Activated CD4-positive, alpha-beta memory T cell treated with anti-CD3 and anti-CD28 coated beads, Interleukin-2, amount 10 ng/mL, durations not matched to agents 7 days and 5 days (primary cell): ENCODE results near the gene TLX1. TPM values are rescaled to one million over a fixed set of nuclear protein-coding genes. Genes with fewer than 3 reads are reported as not detected.
A peak's percentile ranks its signal among the peaks of the same experiment; 100 is the strongest.

Experiments
- CTCF ChIA-PET: fragments of 350-600 bp; sonication (Branson Sonifier 250); formaldehyde crosslinking; loops from one replicate; lab custom pipeline; 2021; ENCODE audit warnings: antibody characterized with exemption, inconsistent platforms; lab: Charles Lee
- POLR2A ChIA-PET: fragments of 350-600 bp; sonication (Branson Sonifier 250); formaldehyde crosslinking; loops from one replicate; lab custom pipeline; 2021; ENCODE audit warnings: antibody characterized with exemption; lab: Charles Lee
- DNase-seq: peaks from one replicate; pipeline ENCODE4 v3.0.0-alpha.2; 2020
- H3K27ac Mint-ChIP-seq: one replicate; pipeline ENCODE4 v1.8.0; 2021; ENCODE audit warnings: mild to moderate bottlenecking, mixed read lengths
- H3K27me3 Mint-ChIP-seq: one replicate; pipeline ENCODE4 v1.8.0; 2021; ENCODE audit warnings: mixed read lengths
- H3K36me3 Mint-ChIP-seq: one replicate; pipeline ENCODE4 v1.8.0; 2021; ENCODE audit warnings: low read depth, mixed read lengths
- H3K4me1 Mint-ChIP-seq: one replicate; pipeline ENCODE4 v1.8.0; 2021; ENCODE audit warnings: mixed read lengths
- H3K4me3 Mint-ChIP-seq: one replicate; pipeline ENCODE4 v1.8.0; 2021; ENCODE audit warnings: mild to moderate bottlenecking, mixed read lengths
- H3K9me3 Mint-ChIP-seq: one replicate; pipeline ENCODE4 v1.8.0; 2021; ENCODE audit warnings: mixed read lengths
- total RNA-seq, 2 experiments: library from RNA; stranded (reverse); gene quantifications; one replicate each; pipeline ENCODE4 v1.2.3, GENCODE V29; 2021

TLX1 gene
- total RNA-seq, 2 experiments from 2014 or later: not detected

DNA sequence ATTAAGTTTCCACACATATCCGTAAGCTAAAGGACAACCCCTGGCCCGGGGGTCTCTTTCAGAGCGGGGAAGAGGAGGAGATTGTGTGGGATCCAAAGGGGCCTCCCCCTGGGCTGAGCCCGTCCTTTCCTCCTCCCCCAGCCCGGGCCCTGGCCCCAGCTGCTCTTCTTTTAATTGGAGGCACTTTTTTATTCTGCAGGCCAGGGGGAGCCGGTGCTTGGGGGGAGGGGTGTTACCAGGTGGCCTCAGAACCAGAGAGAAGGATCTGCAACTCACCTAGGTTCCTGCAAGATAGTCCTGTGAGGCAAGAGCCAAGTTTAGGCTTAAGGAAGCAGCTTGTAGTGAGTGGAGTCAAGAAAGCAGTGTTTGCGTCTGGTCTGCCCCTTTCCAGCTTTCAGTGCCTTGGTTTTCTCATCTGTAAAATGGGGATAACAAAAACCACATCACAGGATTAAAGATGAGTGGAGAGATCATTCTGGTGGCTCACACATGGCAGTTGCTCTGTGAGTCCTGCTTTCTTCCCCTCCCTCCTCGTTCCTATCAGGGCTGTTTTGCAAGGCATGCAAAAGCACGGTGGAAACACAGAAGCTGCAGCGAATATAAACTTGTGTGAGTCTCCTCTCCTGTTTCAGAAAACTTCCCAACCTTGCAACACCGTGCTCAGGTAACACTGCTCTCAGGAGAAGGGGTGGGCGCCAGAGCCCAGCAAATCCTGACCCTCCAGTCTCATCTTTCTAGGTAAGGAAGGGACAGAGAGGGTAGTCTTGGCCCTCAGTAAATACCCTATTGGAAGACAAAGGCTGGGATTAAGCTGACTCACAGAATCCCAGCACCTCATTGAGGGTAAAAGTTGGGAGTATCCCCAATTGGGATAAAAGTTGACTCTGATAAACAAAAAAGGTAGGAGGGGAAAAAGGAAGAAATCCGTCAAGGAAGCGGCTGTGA, 4.1 kb upstream of the TLX1 start:
- ChIA-PET CTCF (interaction anchor here (1.2 to 4.6 kb wide), 4 partner anchors 12 to 111 kb away, joined by 3 to 23 read pairs (median 4); no protein-coding TSS in a partner anchor), POLR2A (no interaction called here)
- peaks cover 5% of the 10 kb centered on the region for H3K36me3 Mint-ChIP-seq
- no peaks in the 10 kb centered on the region for H3K9me3 Mint-ChIP-seq
- no peak overlapping the region for H3K27ac Mint-ChIP-seq
- DNase-seq: no peak
- H3K4me1 Mint-ChIP-seq: peaks cover 13% of the 10 kb centered on the region
- peaks cover 82% of the 10 kb centered on the region for H3K27me3 Mint-ChIP-seq
- no peak overlapping the region for H3K4me3 Mint-ChIP-seq

DNA sequence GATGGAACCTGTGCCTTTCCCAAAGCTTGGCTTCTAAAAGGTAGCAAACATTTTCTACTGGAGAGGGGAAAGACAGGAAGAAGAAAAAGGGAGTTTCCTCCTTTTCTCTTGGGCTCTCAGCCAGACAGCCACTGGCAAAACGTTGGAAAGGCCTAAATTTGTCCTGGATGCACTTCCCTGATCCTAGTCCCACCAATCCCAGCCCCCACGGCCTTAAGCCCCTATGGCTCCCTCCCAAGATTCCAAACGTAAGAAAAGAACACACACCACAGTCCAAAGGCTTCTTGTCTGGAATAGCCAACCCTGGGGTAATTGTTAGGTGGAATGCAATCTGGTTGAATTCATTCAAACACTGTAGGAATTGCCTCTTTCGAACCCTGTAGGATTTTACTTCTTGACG, 959 bp upstream of the TLX1 start:
- H3K27ac Mint-ChIP-seq: no peak overlapping the region
- CTCF ChIA-PET: interaction anchor here (1.1 to 4.6 kb wide), 3 partner anchors 12 to 26 kb away, joined by 3 to 23 read pairs (median 4); no protein-coding TSS in a partner anchor
- H3K9me3 Mint-ChIP-seq: no peaks in the 10 kb centered on the region
- POLR2A ChIA-PET: no interaction called here
- H3K4me3 Mint-ChIP-seq: no peak overlapping the region
- H3K27me3 Mint-ChIP-seq: peaks cover 87% of the 10 kb centered on the region
- H3K4me1 Mint-ChIP-seq: peaks cover 14% of the 10 kb centered on the region
- no peaks in the 10 kb centered on the region for H3K36me3 Mint-ChIP-seq
- no peak for DNase-seq

DNA sequence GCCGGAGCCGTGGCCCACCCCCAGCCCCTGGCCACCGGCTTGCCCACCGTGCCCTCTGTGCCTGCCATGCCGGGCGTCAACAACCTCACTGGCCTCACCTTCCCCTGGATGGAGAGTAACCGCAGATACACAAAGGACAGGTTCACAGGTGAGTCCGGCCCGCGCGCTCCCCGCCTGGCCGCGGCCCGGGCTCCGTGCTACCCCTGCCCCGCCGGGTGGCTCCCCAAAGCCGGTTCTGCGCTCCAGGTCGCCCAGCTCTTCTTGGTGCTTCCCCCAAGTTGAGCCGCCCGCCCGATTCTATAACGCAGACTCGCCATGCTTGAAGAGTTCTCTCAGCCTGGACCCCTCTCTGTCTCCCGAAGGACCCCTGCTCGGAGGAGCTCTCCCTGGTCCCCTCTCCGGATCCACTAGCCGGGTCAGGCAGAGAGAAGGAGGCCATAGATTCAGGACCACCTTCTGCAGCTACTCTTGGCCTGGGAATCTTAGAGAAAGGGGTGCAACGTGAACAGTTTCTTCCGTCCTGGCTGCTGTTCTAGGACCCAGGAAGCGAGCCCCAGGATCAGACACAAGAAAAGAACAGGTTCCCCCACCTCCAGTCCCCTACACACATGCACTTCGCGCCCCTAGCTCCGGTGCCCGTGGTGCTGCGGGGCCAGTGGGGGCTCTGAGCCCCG, 999 bp downstream of the TLX1 start:
- H3K4me3 Mint-ChIP-seq: no peak overlapping the region
- no peaks in the 10 kb centered on the region for H3K36me3 Mint-ChIP-seq
- no peaks in the 10 kb centered on the region for H3K9me3 Mint-ChIP-seq
- no peak overlapping the region for H3K27ac Mint-ChIP-seq
- peaks cover 22% of the 10 kb centered on the region for H3K4me1 Mint-ChIP-seq
- ChIA-PET POLR2A (interaction anchor here (0.7 kb wide), 1 partner anchor 9 kb away, joined by 3 read pairs; no protein-coding TSS in a partner anchor), CTCF (interaction anchor here (2.1 kb wide), 1 partner anchor 10 kb away, joined by 14 read pairs; no protein-coding TSS in a partner anchor)
- DNase-seq: no peak
- H3K27me3 Mint-ChIP-seq: peaks cover 90% of the 10 kb centered on the region

DNA sequence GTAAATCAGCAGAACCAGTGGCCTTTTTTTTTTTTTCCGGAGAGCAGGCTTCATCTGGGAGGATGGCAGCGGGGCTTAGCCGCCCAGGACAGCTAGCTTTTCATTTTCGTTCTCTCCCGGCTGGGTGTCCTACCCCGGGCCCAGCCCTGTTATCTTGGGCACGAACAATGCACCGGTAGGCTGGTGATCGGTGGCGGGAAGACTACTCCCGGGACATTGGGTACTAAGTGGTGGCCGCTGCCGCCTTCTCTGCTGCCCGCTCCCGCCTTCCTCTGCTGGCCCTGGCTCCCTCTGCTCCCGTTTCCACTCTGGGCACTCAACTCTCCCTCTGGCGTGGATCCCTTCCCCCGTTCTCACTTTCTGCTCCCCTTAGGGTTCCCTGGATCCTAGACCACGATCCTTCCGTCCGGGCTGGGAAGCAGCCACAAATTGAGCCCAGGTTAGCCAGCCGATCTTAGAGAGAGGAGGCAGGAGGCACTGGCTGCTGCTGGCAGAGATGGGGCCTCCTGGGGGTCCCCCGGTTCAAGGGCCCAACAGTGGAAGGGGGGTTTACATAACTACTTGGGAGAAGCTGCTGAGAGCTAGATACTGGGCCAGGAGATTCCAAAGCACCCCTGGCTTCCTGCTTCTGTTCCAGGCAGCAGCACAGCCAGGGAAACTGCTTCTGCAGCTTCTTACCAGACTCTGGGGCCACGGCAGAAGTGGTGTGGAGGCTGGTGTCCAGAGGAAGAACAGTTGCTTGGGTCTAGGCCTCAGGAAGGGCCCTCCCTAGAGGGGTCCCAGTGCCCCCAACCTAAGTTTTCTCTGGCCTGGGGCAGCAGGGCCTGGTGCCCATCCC, 1.8 kb downstream of the TLX1 start:
- ChIA-PET POLR2A (no interaction called here), CTCF (interaction anchor here (2.1 kb wide), 1 partner anchor 9 kb away, joined by 14 read pairs; no protein-coding TSS in a partner anchor)
- peaks cover 24% of the 10 kb centered on the region for H3K4me1 Mint-ChIP-seq
- DNase-seq: no peak
- peaks cover 92% of the 10 kb centered on the region for H3K27me3 Mint-ChIP-seq
- no peak overlapping the region for H3K27ac Mint-ChIP-seq
- H3K4me3 Mint-ChIP-seq: no peak overlapping the region
- H3K9me3 Mint-ChIP-seq: no peaks in the 10 kb centered on the region
- H3K36me3 Mint-ChIP-seq: no peaks in the 10 kb centered on the region

DNA sequence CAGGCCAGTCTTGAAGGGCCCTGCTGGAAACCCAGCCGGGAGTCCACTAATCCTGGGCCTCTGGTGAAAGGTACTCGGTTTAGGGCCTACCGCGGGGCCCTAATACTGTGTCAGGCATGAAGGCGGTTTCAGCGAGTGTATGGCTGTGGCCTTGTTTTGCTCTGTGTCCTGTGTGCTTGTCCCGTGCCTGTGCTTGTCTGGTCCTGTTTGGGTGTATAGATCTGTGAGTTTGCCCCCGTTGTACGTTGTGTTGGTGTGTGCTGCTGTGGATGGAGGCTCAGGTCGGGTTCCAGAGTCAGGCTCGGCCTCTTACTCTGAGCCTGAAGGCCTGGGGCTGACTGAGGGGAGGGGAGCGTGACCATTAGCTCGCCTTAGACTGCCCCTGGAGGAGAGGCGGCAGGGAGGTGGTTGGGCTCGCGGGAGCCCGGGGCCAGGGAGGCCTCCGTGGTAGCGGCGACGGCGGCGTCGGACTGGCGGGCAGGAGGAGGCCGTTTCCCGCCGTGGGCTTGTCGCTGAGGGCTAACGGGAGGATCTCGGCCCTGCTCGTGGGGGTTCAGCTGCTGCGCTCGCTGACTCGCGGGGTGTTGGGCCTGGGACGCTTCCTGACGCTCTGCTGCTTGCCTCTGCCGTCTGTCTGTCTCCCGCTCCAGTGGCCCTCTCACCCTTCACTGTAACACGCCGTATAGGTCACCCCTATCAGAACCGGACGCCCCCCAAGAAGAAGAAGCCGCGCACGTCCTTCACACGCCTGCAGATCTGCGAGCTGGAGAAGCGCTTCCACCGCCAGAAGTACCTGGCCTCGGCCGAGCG, 2.6 kb downstream of the TLX1 start:
- no peaks in the 10 kb centered on the region for H3K9me3 Mint-ChIP-seq
- POLR2A ChIA-PET: no interaction called here
- H3K4me3 Mint-ChIP-seq: peak overlapping the region; percentile 24
- H3K27ac Mint-ChIP-seq: peak overlapping the region; percentile 2
- CTCF ChIA-PET: interaction anchor here (0.8 to 2.1 kb wide), 2 partner anchors 8 to 9 kb away, joined by 4 to 14 read pairs; no protein-coding TSS in a partner anchor
- H3K36me3 Mint-ChIP-seq: no peaks in the 10 kb centered on the region
- peaks cover 28% of the 10 kb centered on the region for H3K4me1 Mint-ChIP-seq
- peaks cover 92% of the 10 kb centered on the region for H3K27me3 Mint-ChIP-seq
- DNase-seq: no peak

DNA sequence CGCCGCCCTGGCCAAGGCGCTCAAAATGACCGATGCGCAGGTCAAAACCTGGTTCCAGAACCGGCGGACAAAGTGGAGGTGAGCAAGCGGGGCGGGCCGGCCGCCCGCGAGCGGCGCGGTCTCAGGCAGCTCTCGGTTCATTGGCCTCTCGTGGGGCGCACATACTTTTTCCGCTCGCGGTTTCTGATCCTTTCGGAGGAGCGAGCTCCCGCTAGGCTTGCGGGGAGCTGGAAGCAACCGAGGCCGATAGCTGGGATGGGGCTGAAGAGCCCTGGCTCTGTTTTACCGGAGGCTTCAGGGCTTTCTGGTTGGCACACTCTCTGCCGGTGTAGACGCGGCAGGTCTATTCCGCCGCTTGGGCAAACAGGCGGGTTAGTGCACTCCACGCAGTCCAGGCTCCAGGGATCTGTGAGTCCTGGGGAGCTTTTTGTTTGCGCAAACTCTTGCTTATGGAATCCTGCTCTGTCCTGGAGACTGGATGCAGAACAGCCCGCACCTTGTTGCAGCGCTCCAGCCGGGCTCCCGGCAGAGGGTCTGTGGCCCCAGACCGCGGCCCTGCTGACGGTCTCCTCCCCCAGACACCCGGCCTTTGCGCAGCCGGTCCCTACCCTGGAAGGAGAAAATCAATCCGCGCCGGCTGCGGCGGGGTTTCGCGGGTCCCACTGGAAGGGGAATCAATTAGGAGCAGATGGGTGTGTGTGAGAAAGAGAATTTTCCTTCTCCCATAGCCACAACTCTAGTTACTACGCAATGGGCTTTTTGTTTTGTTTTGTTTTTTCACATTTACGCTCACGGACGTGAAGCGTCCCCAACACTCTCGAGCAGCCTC, 3.4 kb downstream of the TLX1 start:
- Mint-ChIP-seq H3K9me3 (no peaks in the 10 kb centered on the region), H3K27ac (peak overlapping the region; percentile 36), H3K4me1 (peaks cover 28% of the 10 kb centered on the region), H3K4me3 (peak overlapping the region; percentile 24), H3K36me3 (no peaks in the 10 kb centered on the region), H3K27me3 (peaks cover 93% of the 10 kb centered on the region)
- no peak for DNase-seq
- ChIA-PET POLR2A (no interaction called here), CTCF (interaction anchor here (0.8 kb wide), 1 partner anchor 8 kb away, joined by 4 read pairs; no protein-coding TSS in a partner anchor)

DNA sequence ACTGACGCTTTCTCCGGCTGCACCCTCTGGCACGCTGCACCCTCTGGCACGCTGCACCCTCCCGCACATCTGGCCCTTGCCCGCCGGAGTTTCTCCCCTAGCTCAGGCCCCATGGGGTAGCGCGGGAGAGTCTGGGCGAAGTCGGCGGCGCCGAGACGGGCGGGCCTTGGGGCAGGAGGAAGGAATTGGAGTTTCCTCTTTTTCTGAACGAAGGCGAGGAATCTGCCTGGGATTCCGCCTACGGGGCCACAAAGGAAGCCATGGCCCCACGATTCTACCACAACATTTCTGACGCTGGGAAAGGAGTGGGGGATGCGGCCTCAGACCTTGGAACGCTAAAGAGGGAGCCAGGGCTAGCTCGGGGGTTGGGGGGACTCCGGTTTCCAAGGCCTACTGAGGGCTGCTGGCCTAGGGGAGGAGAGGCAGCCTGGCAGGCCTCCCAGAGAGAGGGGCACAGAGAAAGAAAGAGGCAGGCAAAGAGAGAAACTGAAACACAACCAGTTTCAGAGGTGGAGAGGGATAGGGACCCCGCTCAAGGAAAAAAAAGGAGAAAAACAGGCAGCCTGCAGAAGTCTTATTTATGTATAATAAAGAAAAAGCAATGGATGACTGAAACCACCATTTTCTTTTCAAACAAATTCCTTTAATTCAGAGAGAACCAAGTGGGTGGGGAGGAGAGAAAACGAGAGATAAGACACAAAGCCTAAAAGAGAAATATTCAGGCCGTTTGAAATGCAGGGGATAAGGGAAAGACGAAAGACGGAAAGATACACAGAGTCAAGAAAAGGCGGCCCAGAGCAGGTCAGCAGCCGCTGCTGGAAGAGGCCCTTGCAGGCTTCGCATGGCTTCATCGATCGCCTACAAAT, 4.3 kb downstream of the TLX1 start:
- Mint-ChIP-seq H3K9me3 (no peaks in the 10 kb centered on the region), H3K36me3 (no peaks in the 10 kb centered on the region), H3K4me3 (no peak overlapping the region), H3K27ac (peak overlapping the region; percentile 36), H3K27me3 (peaks cover 89% of the 10 kb centered on the region), H3K4me1 (peaks cover 28% of the 10 kb centered on the region)
- ChIA-PET CTCF (no interaction called here), POLR2A (no interaction called here)
- no peak for DNase-seq

DNA sequence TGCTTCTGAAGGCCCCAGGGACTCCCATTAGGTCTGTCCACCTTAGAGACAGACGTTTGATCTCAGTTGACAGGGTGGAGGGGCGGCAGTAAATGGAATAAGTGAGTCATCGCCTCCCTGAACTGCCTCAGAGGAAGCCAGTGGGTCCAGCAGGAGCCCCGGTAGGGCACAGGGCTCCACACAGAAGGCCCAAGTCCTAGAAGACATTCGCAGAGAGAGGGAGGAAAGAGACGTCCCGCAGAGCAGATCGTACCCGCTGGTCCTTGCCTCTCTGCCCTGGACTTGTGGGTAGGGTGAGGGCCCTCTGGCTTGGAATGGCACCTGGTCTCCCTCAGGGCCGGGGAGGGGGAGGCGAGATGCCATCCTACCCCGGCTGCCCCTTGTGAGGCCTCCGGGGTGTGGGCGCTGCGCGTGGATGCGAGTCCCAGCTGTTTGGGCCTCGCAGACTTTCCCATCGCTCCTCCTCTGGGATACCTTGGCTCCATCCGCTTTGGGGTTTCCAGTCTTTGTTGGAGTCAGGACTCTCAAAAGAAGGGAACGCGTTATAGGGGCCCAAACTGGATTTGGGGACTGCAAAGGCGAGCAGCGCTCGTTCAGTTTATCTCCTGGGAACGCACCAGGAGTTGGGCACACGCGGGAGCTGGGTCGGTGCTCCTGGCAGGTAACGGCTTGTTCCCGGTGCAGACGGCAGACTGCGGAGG, 5.1 kb downstream of the TLX1 start:
- Mint-ChIP-seq H3K4me1 (peaks cover 33% of the 10 kb centered on the region), H3K36me3 (no peaks in the 10 kb centered on the region), H3K27ac (no peak overlapping the region), H3K9me3 (no peaks in the 10 kb centered on the region), H3K27me3 (peaks cover 89% of the 10 kb centered on the region), H3K4me3 (no peak overlapping the region)
- DNase-seq: no peak
- ChIA-PET POLR2A (no interaction called here), CTCF (interaction anchor here (1.0 kb wide), 1 partner anchor 76 kb away, joined by 3 read pairs; no protein-coding TSS in a partner anchor)

DNA sequence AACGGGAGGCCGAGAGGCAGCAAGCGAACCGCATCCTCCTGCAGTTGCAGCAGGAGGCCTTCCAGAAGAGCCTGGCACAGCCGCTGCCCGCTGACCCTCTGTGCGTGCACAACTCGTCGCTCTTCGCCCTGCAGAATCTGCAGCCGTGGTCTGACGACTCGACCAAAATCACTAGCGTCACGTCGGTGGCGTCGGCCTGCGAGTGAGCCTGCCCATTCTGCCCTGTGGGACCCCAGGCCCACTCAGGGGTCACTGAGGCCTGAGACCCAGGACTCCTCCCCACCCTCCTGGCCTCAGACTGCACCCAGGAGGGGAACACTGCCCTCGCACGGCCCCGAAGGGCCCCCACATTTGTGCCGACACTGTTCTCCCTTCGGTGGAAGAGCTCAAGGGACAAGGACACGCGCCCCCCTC, 5.6 kb downstream of the TLX1 start:
- no peak overlapping the region for H3K27ac Mint-ChIP-seq
- H3K4me3 Mint-ChIP-seq: no peak overlapping the region
- H3K4me1 Mint-ChIP-seq: peaks cover 33% of the 10 kb centered on the region
- no peaks in the 10 kb centered on the region for H3K36me3 Mint-ChIP-seq
- H3K9me3 Mint-ChIP-seq: no peaks in the 10 kb centered on the region
- no peak for DNase-seq
- ChIA-PET POLR2A (no interaction called here), CTCF (interaction anchor here (1.0 kb wide), 2 partner anchors 76 to 87 kb away, joined by 3 read pairs; no protein-coding TSS in a partner anchor)
- H3K27me3 Mint-ChIP-seq: peaks cover 94% of the 10 kb centered on the region

DNA sequence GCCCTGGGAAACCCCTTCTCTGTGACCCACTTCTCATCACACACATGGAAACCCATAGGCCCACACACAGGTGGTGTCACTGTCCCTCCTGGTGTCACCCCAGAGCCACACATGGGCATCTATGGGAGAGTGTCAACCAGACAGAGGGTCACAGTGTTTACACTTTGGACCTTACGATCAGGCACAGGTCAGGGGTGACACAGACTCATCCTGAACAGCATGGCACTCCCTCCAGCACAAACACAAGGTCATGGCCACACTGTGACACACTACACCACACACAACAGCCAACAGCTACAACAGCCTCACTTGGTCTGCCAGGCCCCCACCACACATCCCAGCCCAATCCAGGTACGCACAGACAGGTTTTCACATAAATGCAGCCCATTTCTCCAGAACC, 6.2 kb downstream of the TLX1 start:
- Mint-ChIP-seq H3K27ac (no peak overlapping the region), H3K27me3 (peaks cover 95% of the 10 kb centered on the region), H3K36me3 (no peaks in the 10 kb centered on the region), H3K9me3 (no peaks in the 10 kb centered on the region), H3K4me3 (no peak overlapping the region), H3K4me1 (peaks cover 33% of the 10 kb centered on the region)
- POLR2A ChIA-PET: no interaction called here
- no peak for DNase-seq
- CTCF ChIA-PET: interaction anchor here (0.6 to 1.0 kb wide), 4 partner anchors 27 to 96 kb away, joined by 3 read pairs; no protein-coding TSS in a partner anchor
